NCI-H2081 (cell line): Measurements from ENCODE around the gene DIAPH3.
A peak's percentile ranks its signal among the peaks of the same experiment; 100 is the strongest.
"Not testable (repeated sequence)": the region's sequence is repeated elsewhere in the genome, so short reads cannot be mapped to it uniquely, and the experiment has no call there.

Experiments used
- DNase-seq, 2 experiments: peaks; one replicate each; lab custom pipeline; 2025; lab: John Stamatoyannopoulos, UW

Gene DIAPH3

DNA sequence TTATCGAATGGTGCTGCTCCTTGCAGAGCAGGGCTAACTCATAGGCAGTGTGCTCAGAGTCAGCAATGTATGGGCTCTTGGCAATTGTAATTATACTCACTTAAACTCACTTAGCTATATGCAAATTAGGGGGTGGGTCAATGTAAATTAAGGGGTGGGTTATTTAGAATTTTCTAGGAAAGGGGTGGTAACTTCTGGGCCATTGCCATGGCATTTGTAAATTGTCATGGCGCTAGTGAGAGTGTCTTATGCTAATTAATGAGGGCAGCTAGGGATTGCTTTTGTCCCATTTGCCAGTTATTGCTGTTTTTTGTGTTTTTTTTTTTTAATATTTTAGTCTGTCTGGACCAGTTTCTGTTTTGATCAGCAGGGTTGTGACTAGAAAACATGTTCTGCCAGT, 68.4 kb downstream of the DIAPH3 start:
- DNase-seq: no peak

DNA sequence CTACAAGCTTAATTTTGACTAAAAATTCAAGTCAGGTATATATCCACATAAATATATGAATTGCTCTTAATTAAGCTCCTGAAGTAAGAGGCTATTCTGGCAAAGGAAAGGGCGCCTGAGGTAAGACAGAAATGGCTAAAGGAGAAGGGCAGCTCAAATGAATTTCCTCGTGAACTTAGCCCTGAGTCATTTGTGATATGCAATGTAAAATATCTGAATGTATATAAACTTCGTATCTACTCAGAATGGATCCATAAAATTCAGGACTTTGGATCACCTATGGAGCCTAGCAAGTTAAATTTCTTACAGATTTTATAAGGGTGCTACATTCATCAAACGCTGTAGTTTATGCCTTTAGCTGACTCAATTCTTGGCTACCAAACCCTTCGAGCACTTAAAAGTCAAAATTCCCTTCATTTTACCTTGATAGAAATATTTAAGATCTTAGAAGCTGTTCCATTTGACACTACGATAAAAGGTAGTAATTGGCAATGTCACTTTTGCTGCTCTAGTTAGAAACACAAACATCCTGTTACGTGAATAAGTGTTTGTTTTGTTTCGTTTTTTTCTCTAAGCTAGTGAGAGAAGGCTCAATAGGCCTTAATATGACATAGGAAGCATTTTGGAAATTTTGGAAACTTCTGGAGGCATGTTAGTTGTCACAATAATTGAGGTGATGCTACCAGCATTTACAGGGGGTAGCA, 69.2 kb downstream of the DIAPH3 start:
- no peak for DNase-seq

DNA sequence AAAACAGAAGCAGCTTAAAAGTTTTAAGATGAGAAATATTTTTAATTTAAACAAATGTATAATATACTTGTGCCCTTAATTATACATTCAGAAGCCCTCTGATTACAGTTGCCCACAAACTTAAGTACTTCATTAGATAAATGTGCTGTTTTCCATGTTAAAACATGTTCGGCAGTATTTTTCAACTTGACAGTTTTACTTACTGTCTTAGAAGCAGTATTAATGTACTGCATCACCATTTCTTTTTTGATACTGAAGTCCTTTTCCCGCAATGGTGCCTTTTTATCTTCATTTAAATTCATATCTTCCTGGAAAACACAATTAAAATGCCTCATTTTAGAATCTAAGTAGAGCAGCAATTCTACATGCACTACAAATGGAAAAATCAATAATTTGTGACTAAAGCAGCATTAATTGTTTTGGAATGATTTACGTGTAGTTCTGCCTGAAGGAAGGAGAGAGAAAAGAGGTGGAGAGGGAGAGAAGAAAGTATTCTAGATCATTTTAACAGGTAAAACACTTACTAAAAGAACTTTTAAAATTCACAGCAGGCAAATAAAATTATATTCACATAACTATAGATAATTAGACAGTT, 70.2 kb downstream of the DIAPH3 start:
- DNase-seq: no peak

DNA sequence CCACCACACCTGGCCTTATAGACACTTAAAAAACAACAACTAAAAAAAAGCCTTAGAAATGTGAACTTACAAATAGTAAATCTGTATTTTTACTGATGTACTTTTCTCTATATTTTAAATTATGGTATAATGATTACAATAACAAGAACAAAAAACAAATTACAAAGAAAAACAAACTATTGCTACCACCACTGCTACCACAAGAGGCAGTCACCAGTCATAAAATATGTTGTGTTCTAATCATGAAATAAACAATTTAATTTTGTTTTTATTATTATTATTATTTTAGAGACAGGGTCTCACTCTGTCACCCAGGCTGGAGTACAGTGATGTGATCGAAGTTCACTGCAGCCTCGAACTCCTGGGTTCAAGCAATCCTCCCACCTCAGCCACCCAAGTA, 72.2 kb downstream of the DIAPH3 start:
- no peak for DNase-seq

DNA sequence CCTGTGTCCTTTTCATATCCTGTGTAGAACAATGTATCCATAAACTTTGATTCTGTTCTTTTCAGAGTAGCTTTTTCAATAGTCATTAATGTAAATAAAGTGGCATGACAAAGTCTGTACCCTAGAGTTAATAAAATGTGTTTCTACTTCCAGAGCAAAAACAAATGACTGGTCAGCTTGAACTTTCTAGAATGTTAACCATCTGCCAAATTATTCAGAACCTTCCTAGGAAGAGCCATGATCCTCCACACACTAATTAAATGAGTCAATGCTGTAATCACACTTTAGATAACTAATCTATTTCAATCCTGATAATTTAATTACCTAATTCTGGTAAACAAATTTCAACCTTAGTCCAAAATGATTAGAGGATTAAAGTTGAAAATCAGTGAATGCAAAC, 73.2 kb downstream of the DIAPH3 start:
- DNase-seq: no peak

DNA sequence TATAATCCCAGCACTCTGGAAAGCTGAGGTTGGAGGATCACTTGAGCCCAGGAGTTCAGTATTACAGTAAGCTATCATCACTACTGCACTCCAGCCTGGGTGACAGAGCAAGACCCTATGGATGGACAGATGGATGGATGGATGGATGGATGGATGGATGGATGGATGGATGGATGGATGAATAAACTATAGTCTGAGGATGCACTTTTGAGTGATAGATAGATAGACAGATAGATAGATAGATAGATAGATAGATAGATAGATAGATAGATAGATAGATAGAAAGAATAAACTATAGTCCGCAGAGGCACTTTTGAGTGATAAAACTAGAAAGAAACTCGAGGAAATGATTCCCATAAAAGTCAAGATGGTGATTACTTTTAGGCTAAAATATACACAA, 79.9 kb downstream of the DIAPH3 start:
- not testable (repeated sequence) for DNase-seq

DNA sequence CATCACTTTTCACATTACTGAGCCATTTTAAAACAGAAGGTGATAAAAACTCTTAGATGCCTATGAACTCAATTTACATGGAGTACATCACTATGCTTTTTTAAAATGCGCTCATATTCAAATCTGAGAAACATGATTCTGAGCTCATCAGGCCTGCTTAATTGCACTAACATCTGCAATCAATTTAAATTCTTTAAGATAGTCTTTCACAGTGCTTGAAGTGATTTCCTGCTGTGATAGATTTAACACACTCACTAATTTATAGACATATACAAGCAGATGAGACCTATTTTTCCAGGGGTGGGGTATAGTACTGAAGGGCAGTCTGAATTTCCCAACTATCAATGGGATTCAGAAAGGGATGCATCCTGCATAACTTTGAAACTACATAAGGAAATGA, 82.9 kb downstream of the DIAPH3 start:
- no peak for DNase-seq

DNA sequence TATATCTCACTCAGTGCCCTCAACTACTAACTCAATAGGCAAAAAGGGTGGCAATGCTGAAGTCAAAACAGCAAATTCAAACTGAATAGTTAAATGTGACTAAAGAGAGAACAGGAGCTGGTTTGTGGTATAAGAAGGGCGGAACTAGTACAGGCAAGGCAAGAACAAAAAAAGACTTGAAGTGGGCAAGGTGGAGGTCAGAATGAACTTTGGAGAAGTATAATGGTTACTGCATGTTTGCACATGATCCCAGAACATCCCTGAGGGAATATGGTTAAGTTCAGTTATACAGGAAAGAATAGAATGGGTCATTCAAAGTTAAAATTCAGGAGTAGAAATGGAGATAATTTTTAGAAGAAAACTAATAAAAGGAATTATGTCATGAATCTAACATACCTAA, 85.5 kb downstream of the DIAPH3 start:
- no peak for DNase-seq

DNA sequence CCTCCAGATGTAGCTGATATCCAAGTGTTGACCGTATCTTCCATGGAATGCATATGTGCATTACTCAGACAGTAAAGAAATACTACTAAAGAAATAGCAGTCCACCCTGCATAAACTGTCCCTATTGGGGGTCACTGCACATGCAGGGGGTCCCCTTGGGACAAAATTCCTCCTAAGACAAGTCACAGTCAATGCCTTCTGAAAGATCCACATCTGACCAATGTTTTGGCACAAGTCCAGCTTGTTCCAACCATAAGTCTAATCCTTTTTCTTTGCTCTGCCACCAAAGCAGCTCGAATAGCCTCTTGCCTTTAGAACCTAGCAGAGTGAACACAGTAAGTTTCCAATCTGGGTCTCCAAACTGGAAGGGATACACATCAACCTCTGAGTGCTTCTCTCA, 87.9 kb downstream of the DIAPH3 start:
- DNase-seq: no peak

DNA sequence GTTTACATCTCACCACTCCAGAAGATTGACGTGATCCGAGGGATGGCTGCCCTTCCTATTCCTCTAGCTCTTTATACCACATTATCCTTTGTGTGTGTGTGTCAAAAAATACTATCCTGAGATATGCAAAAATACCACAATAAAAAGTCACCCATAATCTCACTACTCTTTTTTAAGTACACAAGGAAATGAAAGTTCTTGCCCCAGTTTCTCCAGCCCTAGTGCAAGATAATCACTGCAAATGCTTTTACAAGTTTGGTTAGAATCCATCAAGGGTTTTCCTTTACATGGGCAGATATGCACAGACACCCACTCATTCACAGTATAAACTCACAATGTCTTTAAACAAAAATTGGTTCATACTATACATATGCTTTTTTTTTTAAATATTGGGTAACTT, 89.3 kb downstream of the DIAPH3 start:
- no peak for DNase-seq

DNA sequence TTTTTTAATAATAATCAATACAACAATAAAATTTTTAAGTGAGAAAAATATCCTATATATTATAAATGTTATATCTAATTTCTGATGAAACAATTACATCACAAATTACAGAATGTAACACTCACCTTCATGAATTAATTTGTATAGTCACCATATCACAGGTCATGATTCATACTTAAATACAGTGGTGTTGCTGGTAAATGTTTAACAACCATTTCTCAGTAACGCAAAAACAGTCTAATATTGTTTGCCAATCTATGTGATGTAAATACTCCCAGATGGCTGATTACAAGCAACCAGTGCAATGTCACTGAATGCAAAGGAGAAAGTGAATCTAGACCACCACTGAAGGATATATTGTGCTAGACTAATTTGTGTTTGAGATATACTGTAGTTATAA, 97.5 kb downstream of the DIAPH3 start:
- DNase-seq: peak; percentile 2 to 31

DNA sequence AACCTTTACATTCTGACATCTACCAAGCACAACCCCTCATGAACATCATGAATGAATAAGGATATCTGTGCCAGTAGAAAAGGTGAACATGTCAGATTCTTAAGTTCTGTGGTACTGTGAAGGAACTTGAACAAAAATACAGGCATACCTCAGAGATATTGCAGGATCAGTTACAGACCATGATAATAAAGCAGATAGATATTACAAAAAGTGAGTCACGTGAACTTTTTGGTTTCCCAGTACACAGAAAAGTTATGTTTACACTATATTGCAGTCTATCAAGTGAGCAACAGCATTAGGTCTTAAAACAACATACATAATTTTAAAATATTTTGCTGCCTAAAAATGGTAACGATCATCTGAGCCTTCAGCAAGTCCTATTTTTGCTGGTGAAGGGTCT, 101.2 kb downstream of the DIAPH3 start:
- no peak for DNase-seq

DNA sequence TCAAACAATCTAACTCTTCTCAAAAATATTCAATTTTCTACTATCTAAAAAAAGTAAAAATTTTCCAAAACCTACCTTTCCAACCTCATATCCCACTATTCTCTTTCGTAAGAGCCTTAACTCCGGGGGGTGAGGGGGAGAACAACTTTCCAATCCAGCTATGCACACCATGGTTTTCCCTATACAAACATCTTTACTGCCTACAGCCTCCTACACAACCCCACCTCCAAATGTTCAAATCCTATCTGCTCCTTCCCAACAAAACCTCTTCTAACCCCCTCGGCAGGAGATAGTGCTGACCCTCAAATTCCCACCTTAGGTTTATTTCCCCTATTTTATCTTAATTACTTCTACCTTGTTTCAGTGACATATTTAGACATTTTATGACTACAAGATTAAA, 102.0 kb downstream of the DIAPH3 start:
- no peak for DNase-seq

DNA sequence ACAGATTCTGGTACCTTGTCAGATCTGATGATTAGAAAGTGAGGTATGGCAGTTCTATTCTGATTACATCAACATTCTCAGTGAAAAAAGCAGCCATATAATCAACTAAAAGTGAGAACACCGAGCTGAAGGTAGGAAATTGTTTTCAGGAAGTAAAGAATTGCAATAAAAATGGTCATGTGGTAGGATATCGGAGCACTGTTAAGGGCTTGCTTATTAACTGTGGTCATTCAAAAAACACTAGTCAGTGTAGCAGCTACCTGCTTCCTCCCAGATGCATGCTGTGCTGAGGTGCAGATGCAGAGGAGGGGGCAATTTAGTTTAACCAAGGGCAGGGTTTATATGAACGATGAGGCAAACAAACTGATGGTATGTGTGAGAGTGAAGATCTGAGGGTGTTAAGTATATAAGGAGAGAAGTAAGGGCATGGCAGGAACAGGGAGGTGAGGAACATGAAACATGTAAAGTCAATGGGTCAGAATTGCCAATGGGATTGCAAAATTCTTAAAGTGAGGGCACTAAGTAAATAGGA, 111.9 kb downstream of the DIAPH3 start:
- no peak for DNase-seq

DNA sequence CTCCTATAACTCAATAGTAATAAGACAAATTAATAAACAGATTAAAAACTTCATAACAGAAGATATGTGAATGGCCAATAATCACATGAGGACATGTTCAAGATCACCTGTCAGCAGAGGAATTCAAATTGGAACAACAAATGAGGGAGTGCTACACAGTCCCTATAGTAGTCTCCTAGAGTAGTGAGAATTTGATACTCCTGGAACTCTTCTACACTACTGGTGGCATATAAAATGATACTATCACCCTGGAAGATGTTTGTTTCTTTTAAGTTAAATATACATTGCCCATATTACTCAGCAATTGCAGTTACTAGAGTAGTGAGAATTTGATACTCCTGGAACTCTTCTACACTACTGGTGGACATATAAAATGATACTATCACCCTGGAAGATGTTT, 115.4 kb downstream of the DIAPH3 start:
- not testable (repeated sequence) for DNase-seq

DNA sequence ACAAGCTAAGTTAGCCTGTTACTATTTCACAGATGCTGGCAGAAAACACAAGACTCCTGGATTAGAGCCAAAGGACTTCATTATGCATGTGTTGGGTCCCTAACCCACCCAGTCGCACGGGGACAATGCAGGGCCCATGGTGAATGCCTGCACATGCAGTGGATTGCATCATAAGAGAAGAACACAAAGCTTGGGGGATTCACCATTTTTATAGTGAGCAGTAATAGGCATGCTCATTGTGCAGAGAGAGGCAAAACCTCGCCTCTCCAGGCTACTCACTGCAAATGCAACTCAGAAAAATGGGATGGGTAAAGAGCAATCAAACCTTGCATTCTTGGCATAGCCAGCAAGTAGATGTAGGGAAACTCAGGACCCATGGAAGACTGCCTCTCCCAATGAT, 115.8 kb downstream of the DIAPH3 start:
- DNase-seq: no peak

DNA sequence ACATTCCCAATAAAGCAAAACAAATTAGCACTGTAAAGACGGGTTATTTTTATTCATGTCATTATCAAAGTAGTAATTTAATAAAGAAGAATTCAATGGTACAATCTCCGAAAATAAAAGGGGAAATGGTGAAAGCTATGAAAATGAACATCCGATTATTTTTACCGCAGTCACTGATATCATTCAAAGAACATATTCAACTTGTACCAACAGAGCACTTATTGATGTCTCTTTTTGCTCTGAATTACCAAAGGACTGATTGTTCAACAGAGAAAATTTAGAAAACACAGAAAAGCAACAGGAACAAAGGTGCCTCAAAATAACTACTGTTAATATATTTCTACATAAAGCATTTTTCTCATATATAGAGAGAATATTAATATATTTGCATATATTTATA, 119.4 kb downstream of the DIAPH3 start:
- no peak for DNase-seq

DNA sequence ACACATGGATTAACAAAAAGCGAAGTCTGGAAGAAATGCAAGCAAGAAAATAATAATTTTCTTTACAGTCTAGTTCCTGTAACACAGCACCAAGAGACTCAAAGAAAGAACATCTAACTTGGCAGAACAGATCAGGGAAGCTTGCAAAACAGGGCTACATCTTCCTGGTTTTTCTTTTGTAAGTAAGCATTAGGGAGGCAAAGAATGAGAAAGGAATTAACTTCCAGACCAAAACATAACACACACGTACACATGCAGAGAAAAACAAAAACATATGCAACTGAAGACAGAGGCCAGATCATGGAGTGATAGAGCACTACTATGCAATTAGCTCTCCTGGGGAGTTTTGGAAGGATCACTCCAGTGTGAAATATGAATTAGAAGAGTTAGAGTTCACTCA, 120.5 kb downstream of the DIAPH3 start:
- no peak for DNase-seq

DNA sequence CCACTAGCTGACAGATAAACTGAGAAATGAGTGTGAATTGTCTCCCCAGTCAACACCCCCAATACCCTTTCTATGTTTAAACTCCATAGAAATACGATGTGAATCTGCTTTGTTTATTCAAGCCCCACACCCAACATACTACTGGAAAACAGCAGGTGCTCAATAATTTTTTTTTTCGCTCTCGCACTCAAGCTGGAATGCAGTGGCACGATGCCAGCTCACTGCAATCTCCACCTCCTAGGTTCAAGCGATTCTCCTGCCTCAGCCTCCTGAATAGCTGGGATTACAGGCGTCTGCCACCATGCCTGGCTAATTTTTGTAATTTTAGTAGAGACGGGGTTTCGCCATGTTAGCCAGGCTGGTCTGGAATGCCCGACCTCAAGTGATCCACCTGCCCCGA, 123.1 kb downstream of the DIAPH3 start:
- DNase-seq: not testable (repeated sequence)

DNA sequence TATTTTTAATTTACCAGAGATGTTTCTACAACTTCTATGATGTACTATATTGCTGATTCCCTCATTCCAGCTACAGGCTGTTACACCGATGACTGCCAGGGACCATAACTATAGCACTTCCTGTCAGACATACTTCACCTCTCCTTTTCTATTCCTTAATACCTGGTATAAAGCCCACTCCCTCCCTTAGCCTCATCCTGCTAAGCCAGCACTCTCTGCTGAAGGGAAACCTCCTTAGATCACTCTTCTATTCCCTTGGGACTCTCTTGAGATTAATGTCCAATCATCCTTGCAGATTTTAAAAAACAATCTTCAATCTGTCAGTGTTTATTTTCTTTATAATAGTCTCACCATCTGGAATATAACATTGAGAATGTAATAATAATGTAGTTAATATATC, 127.9 kb downstream of the DIAPH3 start:
- no peak for DNase-seq

DNA sequence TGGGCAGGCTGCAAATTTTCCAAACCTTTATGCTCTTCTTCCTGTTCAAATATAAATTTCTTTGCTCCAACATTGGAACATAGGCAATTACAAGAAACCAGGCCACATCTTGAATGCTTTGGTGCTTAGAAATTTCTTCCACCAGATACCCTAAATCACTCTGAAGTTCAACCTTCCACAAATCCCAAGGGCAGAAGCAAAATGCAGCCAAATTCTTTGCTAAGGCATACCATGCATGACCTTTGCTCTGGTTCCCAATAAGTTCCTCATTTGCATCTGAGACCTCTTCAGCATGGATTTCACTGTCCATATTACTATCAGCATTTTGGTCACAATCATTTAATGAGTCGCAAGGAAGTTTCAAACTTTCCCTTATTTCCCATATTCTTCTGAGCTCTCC, 130.9 kb downstream of the DIAPH3 start:
- DNase-seq: no peak

DNA sequence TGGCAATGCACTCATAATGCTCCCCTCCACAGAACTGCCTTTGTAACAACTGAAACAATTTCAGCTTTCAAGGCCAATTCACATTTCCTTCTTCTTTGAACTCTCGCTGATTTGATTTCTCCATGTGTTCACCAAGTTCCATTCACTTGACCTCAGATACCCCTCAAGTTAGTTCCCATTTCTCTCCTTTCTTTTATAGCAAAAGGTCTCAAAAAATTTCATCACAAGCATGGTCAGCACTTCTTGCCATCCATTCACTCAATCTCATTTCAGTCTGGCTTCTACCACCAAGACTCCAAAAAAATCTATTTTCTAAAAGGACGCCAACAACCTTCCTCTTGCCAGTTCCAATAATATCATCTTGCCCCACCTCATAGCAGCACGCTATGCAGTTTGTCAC, 135.7 kb downstream of the DIAPH3 start:
- DNase-seq: no peak

DNA sequence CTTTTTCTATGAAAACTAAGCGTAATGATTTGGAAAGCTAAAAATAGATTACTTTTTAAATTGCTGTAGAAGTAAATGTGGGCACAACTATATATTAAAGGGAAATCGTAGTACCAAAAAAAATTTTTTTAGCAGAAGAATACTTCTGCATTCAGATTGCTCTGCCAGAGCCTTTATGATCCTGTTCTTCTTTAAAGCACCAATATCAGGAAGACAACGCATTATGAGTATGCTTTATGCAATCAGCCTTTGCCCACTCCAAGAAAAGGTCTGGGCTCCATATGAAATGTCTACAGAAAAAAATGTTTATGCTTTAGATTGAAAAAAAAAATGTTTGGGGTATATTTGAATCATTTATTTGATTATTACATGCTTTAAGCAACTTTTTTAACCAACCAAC, 137.4 kb downstream of the DIAPH3 start:
- DNase-seq: no peak

DNA sequence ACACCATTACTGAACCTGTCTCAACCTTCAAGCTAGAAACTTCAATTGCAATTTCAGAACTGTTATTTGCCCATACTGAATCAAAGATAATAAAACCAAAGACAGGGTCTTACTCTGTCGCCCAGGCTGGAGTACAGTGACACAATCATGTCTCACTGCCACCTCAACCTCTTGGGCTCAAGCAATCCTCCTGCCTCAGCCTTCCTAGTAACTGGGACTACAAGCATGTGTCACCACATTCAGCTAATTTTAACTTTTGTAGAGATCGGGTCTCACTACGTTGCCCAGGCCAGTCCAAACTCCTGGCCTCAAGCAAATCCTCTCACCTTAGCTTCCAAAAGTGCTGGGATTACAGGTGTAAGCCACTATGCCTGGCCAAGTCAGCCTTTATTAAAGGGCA, 143.4 kb downstream of the DIAPH3 start:
- DNase-seq: no peak
